Measurements from ENCODE around the gene NR4A3.

GRCh38 chr9:99825172-99826046, 3.7 kb downstream of the NR4A3 start:
- TF ChIP-seq STAG1 (CRISPR knock-in tag; IDR thresholded peaks at IDR 0.05; ENCODE audit: borderline replicate concordance) = no peak
- no peak for TF ChIP-seq ETV5 (CRISPR knock-in tag; IDR thresholded peaks at IDR 0.05; ENCODE audit: low read depth)
- no peak for TF ChIP-seq E2F6 (IDR thresholded peaks at IDR 0.05; ENCODE audit: borderline replicate concordance in 1 of 2, extremely low read depth in 1 of 2, insufficient read depth in 1 of 2, insufficient read length in 1 of 2, low read depth in 1 of 2, low read length in 1 of 2, poor library complexity in 1 of 2, severe bottlenecking in 1 of 2)
- no peak for TF ChIP-seq FOXP1 (CRISPR knock-in tag; IDR thresholded peaks at IDR 0.05)
- TF ChIP-seq SMC3 (conservative IDR thresholded peaks at IDR 0.05; ENCODE audit: insufficient read depth, low read depth, low read length) = no peak
- TF ChIP-seq CTCF (IDR thresholded peaks at IDR 0.05 in 2 of 3, conservative IDR thresholded peaks at IDR 0.05 in 1 of 3; ENCODE audit: insufficient read depth in 2 of 3, low read depth in 1 of 3, low read length in 3 of 3) = no peak
- TF ChIP-seq ATF1 (CRISPR knock-in tag; IDR thresholded peaks at IDR 0.05) = no peak
- TF ChIP-seq ATF1 (tag; IDR thresholded peaks at IDR 0.05) = no peak
- no peak for TF ChIP-seq PATZ1 (CRISPR knock-in tag; IDR thresholded peaks at IDR 0.05; ENCODE audit: borderline replicate concordance)
